GM19099 (cell line): Measurements from ENCODE around the gene DNM3.

Experiments used
- POLR2A ChIP-seq: IDR thresholded peaks from 3 replicates; pipeline ENCODE4 v1.6.1; 2011; ENCODE audit warnings: low read depth; ENCODE audit not compliant: insufficient read length; ENCODE audit errors: extremely low read depth

DNM3 gene

DNA sequence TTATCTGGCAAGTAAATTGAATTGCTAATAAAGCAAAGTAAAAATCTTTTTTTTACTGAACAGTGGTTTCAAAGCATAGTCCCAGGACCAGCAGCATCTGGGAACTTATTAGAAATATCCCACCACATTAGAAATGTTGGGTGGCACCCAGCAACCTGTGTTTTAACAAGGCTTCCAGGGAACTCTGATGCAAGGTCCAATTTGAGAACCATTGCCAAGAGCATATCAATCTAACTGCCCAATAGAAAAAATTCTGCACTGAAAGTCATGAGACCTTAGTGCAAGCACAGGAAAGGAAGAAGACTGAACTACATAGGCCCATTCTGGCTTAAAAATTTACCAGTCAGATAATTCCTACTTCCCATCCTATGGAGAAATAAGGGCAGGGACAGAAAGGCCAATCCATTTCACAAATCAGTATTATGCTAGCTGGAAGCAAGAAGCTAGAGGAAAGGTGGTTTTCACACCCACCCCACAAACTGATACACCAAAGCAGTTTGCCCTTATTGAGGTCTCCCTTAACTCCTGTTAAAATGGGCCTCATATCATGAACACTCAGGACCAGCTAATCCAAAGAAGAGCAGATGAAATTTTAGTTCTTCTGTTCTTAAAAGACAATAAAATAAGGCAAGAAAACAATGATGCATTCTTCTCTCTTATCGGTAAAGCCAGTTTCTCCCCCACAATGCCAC, 561.7 kb downstream of the DNM3 start:
- no peak for TF ChIP-seq POLR2A

GRCh38 chr1:172404121-172404520, 562.8 kb downstream of the DNM3 start:
- TF ChIP-seq POLR2A = no peak

- no peak for TF ChIP-seq POLR2A
Observed at GRCh38 chr1:172405912-172406311, 564.6 kb downstream of the DNM3 start.

DNA sequence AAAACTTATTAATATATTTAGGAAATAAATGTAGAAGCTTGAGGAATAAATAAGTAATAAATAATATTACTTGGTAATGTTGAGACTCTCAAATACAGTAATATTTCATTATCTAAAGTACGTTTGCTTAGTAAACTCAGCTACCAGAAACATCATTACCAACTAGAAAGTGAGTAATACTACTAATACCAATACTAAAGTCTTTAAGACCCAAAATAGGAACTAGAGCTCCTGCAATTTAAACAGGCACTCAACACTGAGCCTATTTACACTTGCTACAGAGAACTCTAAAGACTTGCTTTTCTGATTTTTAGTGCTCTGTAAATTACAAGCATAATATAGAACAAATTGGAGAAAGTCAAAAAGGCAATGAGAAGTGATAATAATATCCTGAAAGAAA, 565.7 kb downstream of the DNM3 start:
- no peak for TF ChIP-seq POLR2A

DNA sequence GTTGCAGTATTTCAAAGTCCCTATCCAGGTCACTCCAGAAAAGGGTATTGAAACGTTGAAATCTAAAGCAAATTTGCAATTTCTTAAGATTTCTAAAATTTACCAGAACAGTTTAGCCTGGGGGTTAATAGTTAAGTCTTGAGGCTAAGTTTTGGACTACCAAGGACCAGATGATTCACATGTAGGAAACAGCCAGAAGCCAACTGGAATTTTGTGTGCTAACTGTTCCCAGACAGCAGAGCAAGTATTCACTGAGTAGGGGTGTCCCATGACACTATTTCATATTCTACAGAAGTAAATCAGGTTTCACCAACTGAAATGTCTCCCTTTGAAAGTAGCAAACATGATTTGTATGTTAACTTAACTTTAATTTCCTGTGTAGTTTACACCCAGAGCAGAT, 567.7 kb downstream of the DNM3 start:
- no peak for TF ChIP-seq POLR2A

DNA sequence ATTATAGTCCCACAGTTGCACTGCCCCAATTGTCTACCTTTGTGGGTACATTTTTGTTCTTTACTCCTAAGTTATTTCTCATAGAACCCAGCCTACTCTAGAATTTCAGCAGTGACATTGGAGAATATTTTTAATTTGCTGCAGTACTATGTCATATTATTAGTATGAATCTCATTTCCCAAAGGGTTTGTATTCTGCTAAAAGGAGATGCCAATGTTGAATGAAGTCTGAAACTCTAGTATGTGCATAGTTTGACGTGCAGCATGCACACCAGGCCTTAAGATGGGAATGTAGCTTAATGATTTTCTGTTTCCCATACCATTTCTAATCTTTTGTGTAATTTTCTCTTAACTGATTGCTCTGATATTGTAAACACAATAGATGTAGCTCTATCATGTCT, 568.7 kb downstream of the DNM3 start:
- TF ChIP-seq POLR2A = no peak

GRCh38 chr1:172411791-172412338, 570.6 kb downstream of the DNM3 start:
- no peak for TF ChIP-seq POLR2A

DNA sequence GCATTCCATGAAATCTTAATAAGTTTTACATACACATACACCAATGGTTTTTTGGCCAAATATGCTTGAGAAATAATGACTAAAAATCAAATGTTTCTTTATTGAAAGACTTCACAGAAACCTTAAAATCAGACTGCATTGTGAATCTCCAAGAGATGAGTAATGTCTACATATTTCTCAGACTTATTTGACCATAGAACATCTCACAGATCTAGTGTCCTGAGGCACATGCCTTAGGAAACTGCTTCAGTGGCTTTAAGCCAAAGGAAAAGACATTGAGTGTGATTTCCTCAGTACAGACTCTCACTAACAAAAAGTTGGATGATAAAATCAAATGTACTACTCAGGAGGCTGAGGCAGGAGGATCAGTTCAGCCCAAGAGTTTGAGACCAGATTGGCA, 573.0 kb downstream of the DNM3 start:
- no peak for TF ChIP-seq POLR2A

GRCh38 chr1:172416496-172417035, 575.3 kb downstream of the DNM3 start:
- no peak for TF ChIP-seq POLR2A

GRCh38 chr1:172417557-172417956, 576.3 kb downstream of the DNM3 start:
- no peak for TF ChIP-seq POLR2A

- no peak for TF ChIP-seq POLR2A
Observed at GRCh38 chr1:172420385-172420784, 579.1 kb downstream of the DNM3 start, which contains the start of gene C1orf105. TSS of gene C1orf105 (plus strand) at chr1:172420685. CDS start at chr1:172420886, 201 bp downstream.

DNA sequence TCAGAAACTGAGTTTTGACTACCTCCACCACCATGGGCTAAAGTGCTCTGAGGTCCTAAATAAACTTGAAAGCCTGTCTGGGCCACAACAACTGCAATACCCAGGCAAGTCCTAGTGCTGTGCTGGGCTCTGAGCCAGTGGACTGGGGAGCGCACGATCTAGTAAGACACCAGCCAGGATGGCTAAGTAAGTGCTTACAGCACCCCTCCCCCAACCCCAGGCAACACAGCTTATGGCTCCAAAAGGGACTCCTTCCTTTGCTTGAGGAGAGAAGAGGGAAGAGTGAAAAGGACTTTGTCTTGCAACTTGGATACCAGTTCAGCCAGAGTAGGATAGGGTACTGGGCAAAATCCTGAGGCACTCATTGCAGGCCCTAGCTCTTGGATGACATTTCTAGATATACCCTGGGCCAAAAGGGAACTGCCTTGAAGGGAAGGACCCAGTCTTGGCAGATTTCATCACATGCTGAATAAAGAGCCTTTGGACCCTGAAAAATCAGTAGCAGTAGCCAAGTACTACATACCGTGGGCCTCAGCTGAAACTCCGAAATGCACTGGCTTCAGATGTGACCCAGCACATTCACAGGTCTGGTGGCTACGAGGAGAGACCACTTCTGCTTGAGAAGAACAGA, 580.8 kb downstream of the DNM3 start:
- no peak for TF ChIP-seq POLR2A

DNA sequence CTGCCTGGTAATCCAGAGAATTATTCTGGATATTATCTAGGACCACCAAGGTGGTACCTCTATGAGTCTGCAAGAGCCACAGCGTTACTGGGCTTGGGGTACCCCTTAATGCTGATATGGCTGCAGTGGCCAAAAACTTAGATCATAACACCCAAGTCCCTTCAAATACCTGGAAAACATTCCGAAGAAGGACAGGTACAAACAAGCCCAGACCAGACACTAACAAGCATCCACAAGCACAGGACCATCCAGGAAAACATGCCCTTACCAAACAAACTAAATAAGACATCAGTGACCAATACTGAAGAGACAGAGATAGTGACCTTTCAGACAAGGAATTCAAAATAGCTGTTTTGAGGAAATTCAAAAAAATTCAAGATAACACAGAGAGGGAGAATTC, 582.0 kb downstream of the DNM3 start:
- no peak for TF ChIP-seq POLR2A

GRCh38 chr1:172425339-172425738, 584.0 kb downstream of the DNM3 start:
- TF ChIP-seq POLR2A = no peak

DNA sequence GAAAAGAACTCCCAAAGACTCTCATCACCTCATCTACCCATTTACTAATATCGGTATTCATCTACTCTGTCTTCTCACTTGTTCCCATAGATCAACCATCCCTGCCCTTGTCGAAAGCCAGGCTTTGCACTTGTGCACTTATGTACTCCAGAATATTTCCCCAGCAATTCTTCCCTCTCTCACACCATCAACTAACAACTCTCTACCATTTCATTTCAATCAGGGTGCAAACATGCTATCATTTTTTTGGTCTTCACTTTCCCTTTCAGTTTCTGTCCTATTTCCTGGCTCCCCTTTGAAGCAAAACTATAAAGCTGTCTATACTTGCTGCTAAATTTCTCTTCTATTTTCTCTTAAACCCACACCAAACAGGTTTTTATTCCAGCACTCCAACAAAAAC, 585.9 kb downstream of the DNM3 start:
- TF ChIP-seq POLR2A = no peak

- no peak for TF ChIP-seq POLR2A
Observed at GRCh38 chr1:172429331-172430127, 588.2 kb downstream of the DNM3 start.

DNA sequence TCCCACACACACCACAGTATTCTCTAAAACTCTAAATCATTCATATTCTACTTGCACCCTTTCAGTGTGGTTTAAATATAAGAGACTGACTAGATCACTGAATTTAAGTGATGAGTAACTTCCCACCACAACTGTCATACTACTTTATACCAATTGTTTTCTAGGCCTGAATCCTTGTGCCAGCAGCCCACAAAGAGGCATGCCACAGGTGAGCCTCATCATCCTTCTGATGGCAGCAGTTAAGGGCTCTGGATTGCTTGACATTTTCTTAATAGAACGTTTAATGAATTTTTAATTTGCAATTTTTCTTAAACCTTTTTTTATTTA, 588.8 kb downstream of the DNM3 start:
- TF ChIP-seq POLR2A = no peak
